Activated naive CD4-positive, alpha-beta T cell treated with anti-CD3 and anti-CD28 coated beads for 36 hours (primary cell): ENCODE measurements around the gene HENMT1. TPM values are rescaled to one million over a fixed set of nuclear protein-coding genes. Genes with fewer than 3 reads are reported as not detected.
"Not testable (repeated sequence)": the region's sequence is repeated elsewhere in the genome, so short reads cannot be mapped to it uniquely, and the experiment has no call there.

Experiments used
- CTCF ChIA-PET: fragments of 350-600 bp; sonication (Branson Sonifier 250); formaldehyde crosslinking; loops from one replicate; lab custom pipeline; 2021; ENCODE audit warnings: antibody characterized with exemption; lab: Charles Lee
- DNase-seq: peaks from one replicate; pipeline ENCODE4 v3.0.0-alpha.2; 2020
- H3K27ac Mint-ChIP-seq: one replicate; pipeline ENCODE4 v1.8.0; 2021; ENCODE audit warnings: mild to moderate bottlenecking, mixed read lengths
- H3K27me3 Mint-ChIP-seq: one replicate; pipeline ENCODE4 v1.8.0; 2021; ENCODE audit warnings: low read depth, mixed read lengths
- H3K36me3 Mint-ChIP-seq: one replicate; pipeline ENCODE4 v1.8.0; 2021; ENCODE audit warnings: low read depth, mixed read lengths
- H3K4me1 Mint-ChIP-seq: one replicate; pipeline ENCODE4 v1.8.0; 2021; ENCODE audit warnings: low read depth, mixed read lengths
- H3K4me3 Mint-ChIP-seq: one replicate; pipeline ENCODE4 v1.8.0; 2021; ENCODE audit warnings: mild to moderate bottlenecking, moderate library complexity, mixed read lengths
- H3K9me3 Mint-ChIP-seq: one replicate; pipeline ENCODE4 v1.8.0; 2021; ENCODE audit warnings: mixed read lengths
- intact Hi-C: fragments of 100-400 bp; cut with micrococcal nuclease; formaldehyde crosslinking; loops from one replicate; pipeline ENCODE4 v1.15.1; 2023
- total RNA-seq, 2 experiments: library from RNA; stranded (reverse); gene quantifications; one replicate each; pipeline ENCODE4 v1.2.3, GENCODE V29; 2021

HENMT1 gene
- 10 to 100 TPM; 18.7 to 19.3 TPM for total RNA-seq

DNA sequence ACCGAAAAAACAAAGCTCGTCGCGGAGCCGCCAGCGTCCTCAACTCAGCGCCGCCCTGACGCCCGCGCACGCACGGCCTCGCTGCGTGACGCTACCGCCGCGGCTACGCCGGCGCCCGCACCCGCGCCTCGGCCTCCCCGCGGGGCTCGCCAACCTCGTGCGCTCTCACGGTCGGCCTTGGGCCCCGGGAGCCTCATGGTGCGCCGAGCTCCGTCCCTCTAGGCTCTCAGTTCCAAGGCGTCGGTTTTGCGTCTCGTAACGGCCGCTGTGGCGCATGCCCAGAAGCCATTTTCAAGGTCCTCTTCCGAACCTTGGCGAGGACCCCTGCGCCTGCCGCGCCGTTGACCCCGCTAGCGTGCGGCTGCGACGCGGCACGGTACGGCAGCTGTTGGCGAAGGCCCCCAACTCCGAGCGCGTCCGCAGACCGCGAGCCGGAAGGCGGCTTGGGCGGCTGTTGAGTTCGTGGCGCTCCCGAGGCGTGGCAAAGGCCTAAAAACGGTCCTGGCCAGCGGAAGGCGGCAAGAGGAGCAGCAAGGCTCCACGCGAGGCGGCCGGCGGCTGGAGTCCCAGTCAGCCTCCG lies at the start of gene HENMT1:
HENMT1 (minus strand) TSS at position 64 of the 580 bp plus-strand sequence. CDS start 1,209 bp downstream, outside the sequence.
- CTCF ChIA-PET: interaction anchor here (0.7 to 1.9 kb wide), 4 partner anchors 15 to 103 kb away, joined by 3 to 11 read pairs (median 6); partner anchors contain the start of gene PRPF38B
- H3K9me3 Mint-ChIP-seq: no peaks in the 10 kb centered on the region
- peak within 1 kb of the TSS; percentile 84 for H3K4me3 Mint-ChIP-seq
- peaks cover 25% of the 10 kb centered on the region for H3K4me1 Mint-ChIP-seq
- intact Hi-C loops: loop anchor here (1.0 to 5.0 kb wide), 6 partner anchors 15 to 431 kb away; partner anchors contain the start of genes CLCC1, GPSM2, PRPF38B and STXBP3
- H3K27me3 Mint-ChIP-seq: no peaks in the 10 kb centered on the region
- peak within 1 kb of the TSS; percentile 94 for H3K27ac Mint-ChIP-seq
- peaks cover 1% of the 10 kb centered on the region for H3K36me3 Mint-ChIP-seq
- DNase-seq: peak; percentile 78

DNA sequence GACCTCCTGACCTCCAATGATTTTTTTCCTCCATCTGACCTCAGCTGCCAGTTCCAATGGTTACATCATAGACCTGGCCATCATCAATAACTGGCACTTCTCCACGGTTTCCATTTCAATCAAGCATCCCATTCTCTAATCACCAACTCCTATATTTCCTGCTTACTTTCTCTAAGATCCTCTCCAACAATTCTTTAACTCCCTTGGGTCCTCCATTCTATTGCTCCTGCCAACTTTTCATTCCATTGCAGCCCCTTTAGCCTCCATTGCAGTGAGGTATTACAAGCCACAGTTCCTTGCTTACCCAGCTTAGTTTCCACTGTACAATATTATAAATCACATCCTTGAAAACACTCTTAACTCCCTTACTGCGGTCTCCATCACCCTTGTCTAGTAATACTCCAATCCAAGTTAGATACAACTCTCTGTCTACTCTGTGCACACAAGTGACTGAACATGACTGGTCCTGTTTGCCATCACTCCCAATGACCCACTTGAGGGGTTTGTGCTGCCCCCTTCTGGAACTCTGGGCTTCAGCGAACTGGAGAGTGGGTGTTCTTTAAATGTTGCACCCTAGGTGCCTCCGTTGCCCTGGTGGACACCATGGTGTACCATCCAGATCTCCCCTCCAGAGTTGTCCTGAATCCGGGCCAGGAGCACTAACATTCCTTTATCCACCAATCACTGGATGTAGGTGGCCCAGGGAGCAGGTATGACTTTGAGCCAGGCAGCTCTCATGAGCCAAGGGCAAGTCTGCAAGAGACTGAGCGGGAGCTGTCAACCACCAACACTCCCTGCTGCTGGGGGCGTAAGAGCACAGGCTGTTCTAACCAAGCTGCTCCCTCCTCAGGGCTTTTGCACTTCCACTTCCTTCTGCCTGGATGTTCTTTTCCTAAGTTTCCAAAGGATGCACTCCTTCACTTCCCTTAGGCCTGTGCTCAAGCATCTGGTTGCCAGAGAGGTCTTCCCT lies 48.1 kb upstream of the HENMT1 start:
- H3K9me3 Mint-ChIP-seq: no peaks in the 10 kb centered on the region
- no peak overlapping the region for H3K4me3 Mint-ChIP-seq
- H3K27ac Mint-ChIP-seq: no peak overlapping the region
- CTCF ChIA-PET: interaction anchor here (0.9 to 1.7 kb wide), 7 partner anchors 11 to 147 kb away, joined by 3 to 8 read pairs (median 3); partner anchors contain the start of gene PRPF38B
- H3K36me3 Mint-ChIP-seq: no peaks in the 10 kb centered on the region
- no peaks in the 10 kb centered on the region for H3K27me3 Mint-ChIP-seq
- DNase-seq: peak; percentile 81
- intact Hi-C loops: loop anchor here (1.0 to 2.0 kb wide), 3 partner anchors 64 to 197 kb away; partner anchors contain the start of gene EEIG2
- peaks cover 11% of the 10 kb centered on the region for H3K4me1 Mint-ChIP-seq

DNA sequence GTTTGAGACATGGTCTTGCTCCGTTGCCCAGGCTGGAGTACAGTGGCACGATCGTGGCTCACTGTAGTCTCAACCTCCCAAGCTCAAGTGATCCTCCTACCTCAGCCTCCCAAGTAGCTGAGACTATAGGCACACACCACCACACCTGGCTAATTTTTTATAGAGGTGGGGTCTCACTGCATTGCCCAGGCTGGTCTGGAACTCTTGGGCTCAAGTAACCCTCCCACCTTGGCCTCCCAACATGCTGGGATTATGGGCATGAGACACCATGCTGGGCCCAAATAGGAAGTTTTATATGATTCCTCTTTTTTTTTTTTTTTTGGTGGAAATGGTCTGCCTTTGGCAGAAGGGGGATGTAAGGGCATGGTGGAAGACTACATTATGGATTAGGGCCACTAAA lies 45.8 kb upstream of the HENMT1 start:
- CTCF ChIA-PET: no interaction called here
- Mint-ChIP-seq H3K4me3 (no peak overlapping the region), H3K27ac (no peak overlapping the region), H3K36me3 (peaks cover 6% of the 10 kb centered on the region), H3K27me3 (no peaks in the 10 kb centered on the region), H3K4me1 (peaks cover 15% of the 10 kb centered on the region), H3K9me3 (no peaks in the 10 kb centered on the region)
- intact Hi-C loops: no loop called here
- DNase-seq: no peak

DNA sequence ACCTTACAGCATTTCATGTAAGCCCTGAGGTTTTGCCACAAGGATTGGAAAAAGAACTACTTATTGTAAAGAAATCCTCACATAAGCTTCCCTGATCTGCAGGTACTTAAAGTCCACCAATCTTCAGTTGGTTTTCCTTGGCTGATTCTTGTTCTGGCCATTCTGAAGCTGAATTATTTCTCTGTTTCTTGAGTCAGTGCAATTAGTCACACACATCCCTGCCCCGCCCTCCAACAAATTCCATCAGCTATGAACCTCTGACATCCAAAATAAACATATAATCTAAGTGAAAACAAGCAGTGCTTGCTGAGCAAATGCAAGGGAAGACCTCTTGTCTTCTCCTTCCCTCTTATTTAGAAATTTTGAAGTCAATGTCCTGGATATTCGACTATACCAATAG lies 43.6 kb upstream of the HENMT1 start:
- CTCF ChIA-PET: interaction anchor here (1.2 kb wide), 1 partner anchor 12 kb away, joined by 4 read pairs; the partner anchor contains the start of gene PRPF38B
- DNase-seq: no peak
- intact Hi-C loops: loop anchor here (1.0 kb wide), 2 partner anchors 12 to 42 kb away; partner anchors contain the start of genes PRPF38B and STXBP3
- H3K27ac Mint-ChIP-seq: peak overlapping the region; percentile 44
- peaks cover 15% of the 10 kb centered on the region for H3K36me3 Mint-ChIP-seq
- H3K9me3 Mint-ChIP-seq: no peaks in the 10 kb centered on the region
- peaks cover 23% of the 10 kb centered on the region for H3K4me1 Mint-ChIP-seq
- no peaks in the 10 kb centered on the region for H3K27me3 Mint-ChIP-seq
- no peak overlapping the region for H3K4me3 Mint-ChIP-seq

DNA sequence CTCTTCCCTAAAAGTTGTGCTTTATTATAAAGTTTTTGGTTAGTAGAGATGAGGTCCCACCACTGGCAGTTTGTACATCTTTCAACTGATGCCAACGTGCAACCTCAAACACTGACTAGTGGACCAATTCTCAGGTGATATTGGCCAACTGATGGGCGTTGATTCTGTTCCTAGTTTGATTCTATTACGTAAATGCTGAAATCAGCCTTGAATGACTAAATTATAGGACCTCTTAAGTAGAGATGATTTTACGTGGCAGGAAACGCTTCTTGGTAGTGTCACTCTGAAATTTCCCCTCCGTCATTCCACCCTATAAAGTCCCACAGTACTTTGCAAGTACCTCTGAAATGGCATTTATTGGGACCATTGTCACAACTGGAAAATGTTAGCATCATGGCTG lies 43.0 kb upstream of the HENMT1 start:
- CTCF ChIA-PET: no interaction called here
- DNase-seq: peak; percentile 21
- peaks cover 28% of the 10 kb centered on the region for H3K4me1 Mint-ChIP-seq
- H3K4me3 Mint-ChIP-seq: no peak overlapping the region
- intact Hi-C loops: loop anchor here (1.0 kb wide), 2 partner anchors 12 to 42 kb away; partner anchors contain the start of genes PRPF38B and STXBP3
- H3K9me3 Mint-ChIP-seq: no peaks in the 10 kb centered on the region
- H3K27ac Mint-ChIP-seq: peak overlapping the region; percentile 84
- H3K27me3 Mint-ChIP-seq: no peaks in the 10 kb centered on the region
- peaks cover 20% of the 10 kb centered on the region for H3K36me3 Mint-ChIP-seq

DNA sequence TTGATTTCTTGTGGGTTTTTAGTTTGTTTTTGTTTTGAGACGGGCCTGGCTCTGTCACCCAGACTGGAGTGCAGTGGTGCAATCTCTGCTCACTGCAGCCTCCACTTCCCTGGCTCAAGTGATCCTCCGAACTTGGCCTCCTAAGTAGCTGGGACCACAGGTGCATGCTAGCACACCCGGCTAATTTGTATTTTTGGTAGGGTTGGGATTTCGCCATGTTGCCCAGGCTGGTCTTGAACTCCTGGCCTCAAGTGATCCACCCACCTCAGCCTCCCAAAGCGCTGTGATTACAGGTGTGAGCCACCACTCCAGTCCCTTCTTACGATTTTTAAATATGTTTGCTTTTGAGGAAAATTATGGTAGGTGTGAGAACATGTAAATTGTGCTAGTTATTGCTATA lies 41.2 kb upstream of the HENMT1 start:
- CTCF ChIA-PET: interaction anchor here (1.7 kb wide), 1 partner anchor 10 kb away, joined by 4 read pairs; the partner anchor contains the start of gene PRPF38B
- H3K4me3 Mint-ChIP-seq, H3K9me3 Mint-ChIP-seq, intact Hi-C loops, DNase-seq, H3K27me3 Mint-ChIP-seq: not testable (repeated sequence)
- Mint-ChIP-seq H3K4me1 (peaks cover 38% of the 10 kb centered on the region), H3K27ac (peak overlapping the region; percentile 50), H3K36me3 (peaks cover 33% of the 10 kb centered on the region)

DNA sequence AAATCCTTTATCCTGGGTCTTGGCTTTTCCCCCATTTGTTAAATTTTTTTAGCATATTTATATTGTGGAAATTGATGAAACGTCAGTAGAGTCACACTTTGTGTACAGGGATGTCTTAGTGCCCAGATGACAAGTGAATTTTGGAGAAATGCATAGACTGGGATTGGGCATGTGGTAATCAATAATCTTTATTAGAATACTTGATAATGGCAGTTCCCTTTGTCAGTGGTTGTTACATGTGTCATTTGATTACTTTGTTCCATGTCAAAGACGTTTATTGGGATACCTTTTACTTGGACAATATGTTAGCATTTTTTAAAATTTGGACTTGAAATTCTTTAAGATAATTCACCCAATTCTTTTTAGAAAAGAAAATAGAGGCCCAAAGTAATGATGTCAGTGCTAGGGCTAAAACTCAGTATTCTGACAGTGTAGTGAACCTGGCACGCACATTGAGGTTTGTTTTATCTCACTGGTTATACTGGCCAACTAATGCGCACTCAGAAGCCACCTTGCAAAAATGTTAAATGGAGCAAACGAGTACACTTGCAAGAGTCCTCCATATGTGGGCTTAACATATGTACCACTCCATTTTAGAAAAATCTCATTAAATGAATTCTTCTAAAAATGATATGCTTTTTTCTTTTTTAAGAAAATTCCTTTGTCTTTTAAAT lies 40.4 kb upstream of the HENMT1 start:
- Mint-ChIP-seq H3K36me3 (peaks cover 40% of the 10 kb centered on the region), H3K4me1 (peaks cover 44% of the 10 kb centered on the region), H3K27ac (peak overlapping the region; percentile 37), H3K4me3 (no peak overlapping the region), H3K9me3 (no peaks in the 10 kb centered on the region), H3K27me3 (no peaks in the 10 kb centered on the region)
- intact Hi-C loops: no loop called here
- no peak for DNase-seq
- CTCF ChIA-PET: interaction anchor here (0.6 kb wide), 1 partner anchor 86 kb away, joined by 4 read pairs; no protein-coding TSS in a partner anchor

DNA sequence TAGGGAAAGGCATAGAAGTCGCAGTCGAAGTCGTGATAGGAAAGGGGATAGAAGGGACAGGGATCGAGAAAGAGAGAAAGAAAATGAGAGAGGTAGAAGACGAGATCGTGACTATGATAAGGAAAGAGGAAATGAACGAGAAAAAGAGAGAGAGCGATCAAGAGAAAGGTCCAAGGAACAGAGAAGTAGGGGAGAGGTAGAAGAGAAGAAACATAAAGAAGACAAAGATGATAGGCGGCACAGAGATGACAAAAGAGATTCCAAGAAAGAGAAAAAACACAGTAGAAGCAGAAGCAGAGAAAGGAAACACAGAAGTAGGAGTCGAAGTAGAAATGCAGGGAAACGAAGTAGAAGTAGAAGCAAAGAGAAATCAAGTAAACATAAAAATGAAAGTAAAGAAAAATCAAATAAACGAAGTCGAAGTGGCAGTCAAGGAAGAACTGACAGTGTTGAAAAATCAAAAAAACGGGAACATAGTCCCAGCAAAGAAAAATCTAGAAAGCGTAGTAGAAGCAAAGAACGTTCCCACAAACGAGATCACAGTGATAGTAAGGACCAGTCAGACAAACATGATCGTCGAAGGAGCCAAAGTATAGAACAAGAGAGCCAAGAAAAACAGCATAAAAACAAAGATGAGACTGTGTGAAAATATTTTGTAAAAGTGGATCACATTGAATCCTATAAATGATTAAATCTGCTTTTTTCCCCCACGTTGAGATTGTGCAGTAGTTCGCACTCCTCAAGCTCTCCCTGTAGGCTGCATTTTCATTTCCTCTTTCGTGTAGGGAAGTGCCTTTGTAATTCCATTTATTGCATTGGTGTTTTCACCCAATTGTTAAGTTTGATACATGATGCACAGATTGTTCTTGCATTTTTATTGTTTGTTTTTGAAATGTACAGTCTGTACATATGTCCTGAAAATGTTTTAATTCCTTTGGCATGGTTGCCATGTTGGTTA lies 38.8 kb upstream of the HENMT1 start:
- Mint-ChIP-seq H3K9me3 (no peaks in the 10 kb centered on the region), H3K27ac (peak overlapping the region; percentile 76), H3K27me3 (no peaks in the 10 kb centered on the region), H3K4me1 (peaks cover 50% of the 10 kb centered on the region), H3K4me3 (peak overlapping the region; percentile 56), H3K36me3 (peaks cover 50% of the 10 kb centered on the region)
- DNase-seq: no peak
- intact Hi-C loops: no loop called here
- CTCF ChIA-PET: no interaction called here

DNA sequence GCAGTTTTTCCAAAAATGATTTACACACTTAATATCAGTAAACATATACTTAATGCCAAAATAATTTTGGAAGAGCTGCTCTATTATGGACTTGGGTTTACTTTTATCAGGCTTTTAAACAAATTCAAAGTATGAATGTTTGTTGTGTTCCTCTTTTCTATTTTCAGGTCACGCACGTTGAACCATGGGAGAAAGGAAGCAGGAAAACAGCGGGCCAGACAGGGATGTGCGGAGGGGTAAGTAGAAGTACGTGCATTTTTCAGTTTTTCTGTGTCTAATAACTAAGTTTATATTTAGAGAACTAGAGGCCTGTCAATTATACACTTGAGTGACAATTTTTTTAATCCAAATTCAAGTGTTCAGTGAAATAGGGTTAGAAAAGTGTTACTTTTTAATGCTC lies 34.6 kb upstream of the HENMT1 start:
- intact Hi-C loops: no loop called here
- H3K4me3 Mint-ChIP-seq: peak overlapping the region; percentile 64
- peak overlapping the region; percentile 83 for H3K27ac Mint-ChIP-seq
- H3K36me3 Mint-ChIP-seq: peaks cover 64% of the 10 kb centered on the region
- no peaks in the 10 kb centered on the region for H3K27me3 Mint-ChIP-seq
- no peaks in the 10 kb centered on the region for H3K9me3 Mint-ChIP-seq
- DNase-seq: no peak
- H3K4me1 Mint-ChIP-seq: peaks cover 55% of the 10 kb centered on the region
- CTCF ChIA-PET: no interaction called here

DNA sequence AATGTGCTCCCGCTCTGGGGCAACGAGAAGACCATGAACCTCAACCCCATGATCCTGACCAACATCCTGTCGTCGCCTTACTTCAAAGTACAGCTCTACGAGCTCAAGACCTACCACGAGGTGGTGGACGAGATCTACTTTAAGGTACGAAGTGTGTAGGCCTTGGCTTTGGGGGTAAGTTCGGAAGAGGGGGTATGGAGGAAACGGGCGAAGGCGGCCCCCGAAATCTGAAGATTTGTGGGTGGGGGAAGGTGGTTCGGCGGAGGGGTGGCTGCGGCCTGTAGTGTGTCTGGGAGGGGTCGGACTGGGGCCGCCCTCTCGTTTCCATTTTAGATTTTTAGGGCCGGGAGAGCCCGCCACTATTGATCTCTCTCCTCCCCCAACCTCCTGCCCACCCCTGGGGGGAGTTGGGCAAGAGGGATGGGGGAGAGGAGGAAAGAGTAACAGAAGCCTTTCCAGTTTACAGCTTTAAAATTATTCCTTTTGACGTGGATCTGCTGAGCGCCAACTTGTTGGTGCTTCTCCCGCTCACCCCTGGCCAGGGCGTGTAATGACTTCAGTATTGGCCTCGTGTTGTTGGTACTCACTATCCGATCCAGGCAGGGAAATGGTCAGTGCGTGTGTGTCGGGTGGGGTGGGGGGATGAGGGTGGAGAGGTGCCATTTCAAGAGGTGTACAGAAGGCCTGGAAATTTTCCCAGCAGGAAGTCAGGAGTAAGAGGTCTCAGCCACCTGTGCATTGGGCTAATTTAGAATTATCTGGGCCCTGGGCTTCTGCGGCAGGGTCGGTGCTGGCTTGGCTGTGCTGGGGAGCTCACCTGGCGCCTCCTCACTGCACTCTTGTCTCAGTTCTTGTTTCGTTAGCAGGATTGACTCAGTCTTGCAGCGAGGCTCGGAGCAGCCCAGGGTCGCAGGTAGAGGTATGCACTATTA lies 32.1 kb upstream of the HENMT1 start:
- no peaks in the 10 kb centered on the region for H3K9me3 Mint-ChIP-seq
- peak overlapping the region; percentile 98 for H3K27ac Mint-ChIP-seq
- peak; percentile 80 for DNase-seq
- CTCF ChIA-PET: interaction anchor here (1.1 to 3.0 kb wide), 6 partner anchors 10 to 132 kb away, joined by 4 to 28 read pairs (median 6); partner anchors contain the start of genes EEIG2 and HENMT1
- H3K4me1 Mint-ChIP-seq: peaks cover 43% of the 10 kb centered on the region
- peaks cover 43% of the 10 kb centered on the region for H3K36me3 Mint-ChIP-seq
- no peaks in the 10 kb centered on the region for H3K27me3 Mint-ChIP-seq
- peak overlapping the region; percentile 86 for H3K4me3 Mint-ChIP-seq
- intact Hi-C loops: loop anchor here (1.0 to 5.0 kb wide), 18 partner anchors 11 to 1646 kb away; partner anchors contain the start of genes CLCC1, GPSM2, HENMT1 and RBM15
